Ovary (tissue), 3 donors: Measurements from ENCODE around the gene SEH1L.

ENCODE experiments used
- CTCF ChIP-seq, 3 donors: fragments of 450-650 bp in 2 of 3; fragments of 200-600 bp in 1 of 3; IDR thresholded peaks; one replicate each; pipeline versions ENCODE4 v1.5.1 to v1.8.0; 2016 to 2022; ENCODE audit warnings: antibody characterized with exemption in 3 of 3, mild to moderate bottlenecking in 1 of 3
- POLR2A ChIP-seq: fragments of 450-650 bp; IDR thresholded peaks from one replicate; pipeline ENCODE4 v1.6.1; 2017; ENCODE audit warnings: antibody characterized with exemption, mild to moderate bottlenecking, moderate library complexity
- donor health status: DM: no; HTN: no; CAD: no.

- no peak for TF ChIP-seq POLR2A
- TF ChIP-seq CTCF (IDR thresholded peaks at IDR 0.05) = no peak
Measured at GRCh38 chr18:13019301-13019700, 71.5 kb downstream of the SEH1L start.
